ENCODE measurements around the gene PTPRA. TPM values are rescaled to one million over a fixed set of nuclear protein-coding genes. Genes with fewer than 3 reads are reported as not detected.

PTPRA gene
- polyA plus RNA-seq, 3 donors, result 13.0 to 41.9 (median 13.1) TPM

DNA sequence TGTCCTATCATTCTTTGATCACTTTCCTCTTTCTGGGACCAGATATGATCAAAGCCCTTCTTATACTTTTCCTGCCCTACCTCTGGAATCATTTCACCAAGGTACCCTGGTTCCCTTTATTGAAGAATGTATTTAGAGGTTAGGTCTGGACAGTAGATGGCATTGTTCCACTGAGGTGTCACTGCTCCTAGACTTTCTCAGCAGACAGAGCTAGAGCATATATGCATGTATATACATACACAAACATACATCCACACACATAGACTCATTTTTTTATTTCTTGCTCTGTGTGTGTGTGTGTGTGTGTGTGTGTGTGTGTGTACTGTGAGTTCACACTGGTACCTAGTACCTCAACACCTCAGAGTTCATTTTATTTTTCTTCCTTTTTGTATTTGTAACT, 40.9 kb downstream of the PTPRA start:
- TF ChIP-seq, protein P1, sequence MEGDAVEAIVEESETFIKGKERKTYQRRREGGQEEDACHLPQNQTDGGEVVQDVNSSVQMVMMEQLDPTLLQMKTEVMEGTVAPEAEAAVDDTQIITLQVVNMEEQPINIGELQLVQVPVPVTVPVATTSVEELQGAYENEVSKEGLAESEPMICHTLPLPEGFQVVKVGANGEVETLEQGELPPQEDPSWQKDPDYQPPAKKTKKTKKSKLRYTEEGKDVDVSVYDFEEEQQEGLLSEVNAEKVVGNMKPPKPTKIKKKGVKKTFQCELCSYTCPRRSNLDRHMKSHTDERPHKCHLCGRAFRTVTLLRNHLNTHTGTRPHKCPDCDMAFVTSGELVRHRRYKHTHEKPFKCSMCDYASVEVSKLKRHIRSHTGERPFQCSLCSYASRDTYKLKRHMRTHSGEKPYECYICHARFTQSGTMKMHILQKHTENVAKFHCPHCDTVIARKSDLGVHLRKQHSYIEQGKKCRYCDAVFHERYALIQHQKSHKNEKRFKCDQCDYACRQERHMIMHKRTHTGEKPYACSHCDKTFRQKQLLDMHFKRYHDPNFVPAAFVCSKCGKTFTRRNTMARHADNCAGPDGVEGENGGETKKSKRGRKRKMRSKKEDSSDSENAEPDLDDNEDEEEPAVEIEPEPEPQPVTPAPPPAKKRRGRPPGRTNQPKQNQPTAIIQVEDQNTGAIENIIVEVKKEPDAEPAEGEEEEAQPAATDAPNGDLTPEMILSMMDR (IDR thresholded peaks at IDR 0.05), result no peak
- DNase-seq, result no peak
- no peaks in the 10 kb centered on the region for H3K27me3 ChIP-seq (ENCODE audit: control insufficient read depth in 2 of 2, insufficient read depth in 2 of 2, low read length in 2 of 2)
- H3K27me3 Mint-ChIP-seq (ENCODE audit: low read depth in 3 of 3), result no peaks in the 10 kb centered on the region
- no peak overlapping the region for H2AFZ ChIP-seq (ENCODE audit: insufficient read depth, low read depth, low read length, poor library complexity, severe bottlenecking)
- no peak overlapping the region for H3K4me2 ChIP-seq (replicated peaks; ENCODE audit: extremely low read depth, low read length, poor library complexity, severe bottlenecking)
- H3K4me3 Mint-ChIP-seq, result no peak overlapping the region
- H4K20me1 ChIP-seq (ENCODE audit: insufficient read depth, low read length), result peaks cover 18% of the 10 kb centered on the region
- intact Hi-C loops (cut with micrococcal nuclease), result no loop called here
- H3K9ac ChIP-seq (ENCODE audit: insufficient read depth, low read length, poor library complexity, severe bottlenecking), result no peak overlapping the region
- H3K27ac Mint-ChIP-seq, result no peak overlapping the region
- H3K79me2 ChIP-seq (ENCODE audit: insufficient read depth, low read length), result peaks cover 36% of the 10 kb centered on the region
- H3K9me3 Mint-ChIP-seq, result no peaks in the 10 kb centered on the region
- H3K4me1 Mint-ChIP-seq, result peaks cover 40% of the 10 kb centered on the region
- H3K36me3 Mint-ChIP-seq, result peaks cover 2 to 3% of the 10 kb centered on the region in 2 donors
- peak overlapping the region in 1 of 2 donors; percentile 18 for H3K27ac ChIP-seq (ENCODE audit: low read depth in 1 of 2, low read length in 2 of 2)
- peaks cover 32% of the 10 kb centered on the region in 2 donors for H3K4me1 ChIP-seq (ENCODE audit: control insufficient read depth in 1 of 2, insufficient read depth in 2 of 2, low read length in 2 of 2)
- H3K36me3 ChIP-seq (replicated peaks in 1 of 2; ENCODE audit: control insufficient read depth in 1 of 2, insufficient read depth in 2 of 2, low read length in 2 of 2), result no peaks in the 10 kb centered on the region
- no peak overlapping the region for H3K4me3 ChIP-seq (replicated peaks in 1 of 3; ENCODE audit: low read depth in 2 of 3, low read length in 3 of 3)
- no peaks in the 10 kb centered on the region for H3K9me3 ChIP-seq (replicated peaks in 1 of 2; ENCODE audit: control insufficient read depth in 1 of 2, insufficient read depth in 1 of 2, low read length in 2 of 2)

DNA sequence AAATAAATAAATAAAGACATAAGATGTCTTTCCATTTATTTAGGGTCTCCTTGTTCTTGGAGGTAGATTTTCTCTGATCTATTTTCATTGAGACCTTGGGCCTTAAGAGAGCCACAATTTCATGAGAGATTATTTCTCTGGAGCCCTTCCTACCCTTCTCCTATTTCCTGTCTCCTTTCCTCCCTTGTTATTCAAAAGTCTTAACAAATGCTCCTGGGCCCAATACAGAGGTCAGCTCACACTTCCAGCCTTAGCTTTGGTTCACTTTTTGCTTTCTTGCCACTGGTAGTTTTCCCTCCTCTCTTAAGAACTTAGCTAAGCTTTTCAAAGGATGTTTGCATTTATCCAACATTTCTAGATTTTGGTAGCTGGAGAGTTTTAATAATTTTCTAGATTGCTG, 44.0 kb downstream of the PTPRA start:
- Mint-ChIP-seq H3K36me3 (peaks cover 2 to 10% of the 10 kb centered on the region in 2 donors), H3K4me1 (peaks cover 48% of the 10 kb centered on the region), H3K9me3 (no peaks in the 10 kb centered on the region), H3K4me3 (peak overlapping the region in 1 of 2 donors; percentile 55), H3K27ac (peak overlapping the region in 5 of 7 donors; percentile 42 to 78 (median 69)), H3K27me3 (ENCODE audit: low read depth in 3 of 3) (no peaks in the 10 kb centered on the region)
- Histone ChIP-seq H3K9me3 (replicated peaks in 1 of 2; ENCODE audit: control insufficient read depth in 1 of 2, insufficient read depth in 1 of 2, low read length in 2 of 2) (no peaks in the 10 kb centered on the region), H4K20me1 (ENCODE audit: insufficient read depth, low read length) (peaks cover 37% of the 10 kb centered on the region), H3K9ac (ENCODE audit: insufficient read depth, low read length, poor library complexity, severe bottlenecking) (no peak overlapping the region), H3K4me3 (replicated peaks in 1 of 3; ENCODE audit: low read depth in 2 of 3, low read length in 3 of 3) (peak overlapping the region in 1 of 3 experiments; percentile 7), H3K36me3 (replicated peaks in 1 of 2; ENCODE audit: control insufficient read depth in 1 of 2, insufficient read depth in 2 of 2, low read length in 2 of 2) (no peaks in the 10 kb centered on the region), H3K79me2 (ENCODE audit: insufficient read depth, low read length) (peaks cover 58% of the 10 kb centered on the region), H3K27ac (ENCODE audit: low read depth in 1 of 2, low read length in 2 of 2) (peak overlapping the region in 1 of 2 donors; percentile 40), H3K27me3 (ENCODE audit: control insufficient read depth in 2 of 2, insufficient read depth in 2 of 2, low read length in 2 of 2) (no peaks in the 10 kb centered on the region), H3K4me2 (replicated peaks; ENCODE audit: extremely low read depth, low read length, poor library complexity, severe bottlenecking) (peak overlapping the region; percentile 3), H2AFZ (ENCODE audit: insufficient read depth, low read depth, low read length, poor library complexity, severe bottlenecking) (no peak overlapping the region), H3K4me1 (ENCODE audit: control insufficient read depth in 1 of 2, insufficient read depth in 2 of 2, low read length in 2 of 2) (peaks cover 32% of the 10 kb centered on the region in 2 donors)
- TF ChIP-seq, protein P1 (IDR thresholded peaks at IDR 0.05), result no peak
- DNase-seq, result no peak
- intact Hi-C loops (cut with micrococcal nuclease), result no loop called here
